ENCODE results near the gene SYNE1.
"Not testable (repeated sequence)": the region's sequence is repeated elsewhere in the genome, so short reads cannot be mapped to it uniquely, and the experiment has no call there.

Gene SYNE1

DNA sequence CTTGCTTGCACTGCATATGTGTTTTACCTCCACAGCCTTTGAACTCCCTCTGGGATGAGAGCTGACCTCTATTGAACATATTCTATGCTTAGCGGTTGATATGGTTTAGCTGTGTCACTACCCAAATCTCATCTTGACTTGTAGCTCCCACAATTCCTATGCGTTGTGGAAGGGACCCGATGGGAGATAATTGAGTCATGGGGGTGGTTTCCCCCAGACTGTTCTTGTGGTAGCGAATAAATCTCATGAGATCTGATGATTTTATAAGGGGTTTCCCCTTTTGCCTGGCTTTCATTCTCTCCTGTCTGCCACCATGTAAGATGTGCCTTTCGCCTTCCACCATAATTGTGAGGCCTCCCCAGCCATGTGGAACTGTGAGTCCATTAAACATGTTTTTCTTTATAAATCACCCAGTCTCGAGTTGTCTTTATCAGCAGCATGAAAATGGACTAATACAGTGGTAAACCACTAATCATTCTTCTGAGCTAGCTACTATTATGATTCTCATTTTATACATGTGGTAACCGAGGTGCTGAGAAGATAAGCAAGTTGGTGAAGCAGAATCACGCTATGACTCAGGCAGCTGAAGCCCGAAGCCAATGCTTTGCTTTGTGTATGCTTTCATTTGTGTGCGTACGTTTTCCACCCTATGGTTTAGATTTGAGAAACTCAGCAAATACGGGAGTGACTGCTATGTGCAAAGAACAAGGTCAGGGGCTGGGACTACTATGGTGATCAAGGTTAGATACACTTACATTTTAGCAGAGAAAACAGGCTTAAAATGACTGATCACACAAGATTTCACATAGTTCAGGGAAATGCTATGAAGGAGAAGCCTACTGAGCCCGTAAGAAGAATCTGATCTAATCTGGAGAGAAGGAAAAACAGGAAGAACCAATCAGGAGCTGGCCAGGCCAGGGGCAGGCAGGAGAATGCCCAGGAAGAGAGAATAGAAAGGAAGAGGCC, 466.2 kb downstream of the SYNE1 start:
- FAIRE-seq: peak; percentile 80

DNA sequence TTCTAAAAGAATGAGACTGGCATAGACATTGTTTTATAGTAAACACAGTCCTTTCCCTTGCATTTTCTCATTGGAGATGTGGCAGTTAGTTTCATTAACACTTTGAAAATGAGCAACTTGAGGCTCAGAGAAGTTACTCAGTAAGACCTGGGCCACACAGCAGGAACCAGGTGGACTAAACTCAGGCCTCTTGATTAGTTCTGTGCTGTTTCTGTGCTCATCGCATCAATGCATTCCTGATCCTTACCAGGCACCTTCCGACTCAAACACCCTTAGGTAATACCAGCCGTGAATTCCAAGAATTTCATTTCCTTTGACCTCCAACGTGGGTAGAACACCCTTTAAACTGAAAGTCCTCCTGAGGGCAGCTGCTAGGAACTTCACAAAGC, 466.9 kb downstream of the SYNE1 start:
- no peak for FAIRE-seq

DNA sequence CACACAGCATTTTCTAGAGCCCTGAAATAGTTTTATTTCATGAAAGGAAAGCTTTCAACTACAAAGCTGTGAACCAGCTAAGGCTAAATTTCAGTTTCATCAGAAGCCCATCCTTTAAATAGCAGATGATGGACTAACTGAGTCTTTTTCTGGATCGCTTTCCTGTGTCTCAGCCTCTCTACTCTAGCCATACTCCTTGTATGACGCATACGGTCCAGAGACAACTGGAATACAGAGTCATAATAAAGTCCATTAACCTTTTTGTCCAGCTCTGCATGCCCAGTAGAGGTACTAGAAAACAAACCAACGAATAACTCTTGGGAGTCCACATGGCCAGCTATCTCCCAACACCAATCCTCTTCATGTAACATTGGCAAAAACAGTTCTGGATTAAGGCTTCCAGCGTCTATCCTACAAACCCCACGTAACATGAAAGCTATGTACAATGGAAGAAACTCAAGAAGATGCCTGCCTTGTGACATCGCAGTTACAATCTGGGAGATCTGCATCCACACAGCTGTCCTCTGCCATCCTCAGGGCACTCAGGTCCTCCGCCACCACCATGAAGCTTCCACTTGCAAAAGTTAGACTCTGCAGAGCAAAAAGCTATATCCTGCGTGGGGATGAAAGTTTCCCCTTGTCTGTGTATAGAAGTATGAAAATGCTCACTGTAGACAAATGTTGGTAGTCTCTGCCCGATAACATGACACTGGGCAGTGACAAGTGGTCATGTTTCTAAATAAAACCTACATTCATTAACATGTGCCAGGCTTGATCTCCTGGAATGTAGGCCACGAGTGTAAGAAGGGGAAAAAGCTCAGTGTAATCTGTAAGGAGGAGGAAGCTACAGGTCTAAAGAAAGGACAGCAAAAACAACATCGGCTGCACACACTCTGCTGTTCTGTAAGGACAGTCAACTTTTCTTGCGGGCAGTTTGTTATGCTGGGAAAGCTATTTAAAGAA, 469.2 kb downstream of the SYNE1 start:
- FAIRE-seq: no peak

DNA sequence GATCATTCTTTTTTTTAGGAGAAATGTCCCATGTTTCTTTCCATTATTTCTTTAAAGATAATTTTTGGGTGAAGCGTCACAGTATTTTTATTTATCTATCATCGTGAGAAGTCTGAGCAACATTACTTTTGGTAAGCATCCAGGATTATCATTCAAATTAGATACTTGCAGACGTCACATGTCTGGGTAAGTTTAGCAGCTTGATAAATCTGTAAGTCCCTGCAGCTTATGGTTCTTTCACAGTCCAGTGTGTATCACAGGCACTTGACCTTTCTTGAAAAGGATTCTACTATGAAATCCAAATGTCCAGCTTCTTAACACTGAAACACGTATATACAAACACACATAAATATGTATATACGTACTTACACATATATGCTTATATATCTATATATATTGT, 470.3 kb downstream of the SYNE1 start:
- no peak for FAIRE-seq

DNA sequence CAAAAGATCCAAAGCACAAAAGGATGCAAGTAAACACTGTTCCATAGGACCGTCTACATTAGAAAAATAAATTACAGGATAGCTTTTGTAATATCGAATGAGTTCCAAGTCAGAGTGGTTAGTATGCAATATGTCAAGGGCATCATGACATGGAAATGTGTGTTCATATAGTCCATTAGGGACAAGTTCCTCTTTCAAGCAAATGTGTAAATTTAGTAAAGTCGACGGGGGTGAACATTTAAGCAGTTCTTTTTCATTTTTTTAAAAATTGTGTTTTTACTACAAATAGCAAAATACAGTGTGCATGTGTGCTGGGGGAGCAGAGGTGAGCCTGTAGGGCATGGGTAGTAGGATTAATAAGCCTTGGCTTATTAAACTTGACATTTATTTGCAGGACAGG, 470.7 kb downstream of the SYNE1 start:
- no peak for FAIRE-seq

DNA sequence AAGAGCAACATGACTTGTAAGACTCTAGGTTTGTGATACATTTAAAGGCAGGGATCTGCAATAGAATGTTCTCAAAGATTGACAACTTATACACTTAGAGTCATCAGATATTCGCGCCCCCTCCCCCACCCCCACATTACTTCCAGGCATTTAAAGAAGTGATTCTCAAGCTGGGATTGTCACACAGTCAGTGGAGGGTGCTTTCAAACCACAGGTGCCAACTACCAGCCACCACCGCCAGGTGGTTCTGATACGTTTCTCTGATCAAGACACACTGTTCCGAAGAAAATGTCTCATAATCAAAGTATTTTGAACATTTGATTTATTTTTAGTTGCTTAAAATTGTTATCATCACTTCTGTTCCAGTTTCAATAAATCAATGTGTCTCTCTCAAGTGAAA, 472.2 kb downstream of the SYNE1 start:
- FAIRE-seq: no peak

DNA sequence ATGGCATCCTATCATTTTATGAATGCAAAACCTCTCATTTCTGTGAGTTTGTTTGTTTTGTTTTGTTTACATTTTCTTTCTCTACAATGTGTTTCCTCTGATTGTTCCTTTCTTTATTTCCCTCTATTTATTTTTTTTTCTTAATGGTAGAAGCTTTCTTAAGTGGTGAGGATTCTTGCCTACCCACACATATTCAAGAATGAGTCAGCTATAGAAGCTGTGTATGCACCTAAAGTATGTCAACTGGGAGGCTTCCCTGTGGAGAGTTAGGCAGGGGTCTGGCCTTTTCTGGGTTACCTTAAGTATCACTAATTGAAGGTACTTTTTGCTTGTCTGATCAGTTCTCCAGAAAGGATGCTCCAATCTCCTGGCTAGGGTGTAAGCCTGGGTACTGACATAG, 475.7 kb downstream of the SYNE1 start:
- FAIRE-seq: no peak

DNA sequence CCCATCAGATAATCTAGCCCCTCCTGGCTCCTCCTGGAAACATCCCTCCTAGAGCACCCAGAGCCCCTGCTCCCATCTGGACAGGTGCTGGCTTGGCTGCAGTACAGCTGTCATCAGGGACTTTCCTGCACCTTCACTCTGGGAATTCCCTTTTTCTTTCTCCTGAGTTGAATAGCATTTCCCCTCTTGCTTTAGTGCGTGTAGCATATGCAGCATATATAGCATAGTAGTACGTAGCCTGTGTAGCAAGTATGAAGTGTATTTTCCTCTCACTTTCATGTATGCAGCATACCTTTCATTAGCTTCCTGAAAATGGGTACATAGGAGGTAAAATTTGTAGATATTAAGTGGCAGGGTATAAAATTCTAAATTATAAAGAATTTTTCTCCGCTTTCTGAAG, 476.8 kb downstream of the SYNE1 start:
- FAIRE-seq: no peak

DNA sequence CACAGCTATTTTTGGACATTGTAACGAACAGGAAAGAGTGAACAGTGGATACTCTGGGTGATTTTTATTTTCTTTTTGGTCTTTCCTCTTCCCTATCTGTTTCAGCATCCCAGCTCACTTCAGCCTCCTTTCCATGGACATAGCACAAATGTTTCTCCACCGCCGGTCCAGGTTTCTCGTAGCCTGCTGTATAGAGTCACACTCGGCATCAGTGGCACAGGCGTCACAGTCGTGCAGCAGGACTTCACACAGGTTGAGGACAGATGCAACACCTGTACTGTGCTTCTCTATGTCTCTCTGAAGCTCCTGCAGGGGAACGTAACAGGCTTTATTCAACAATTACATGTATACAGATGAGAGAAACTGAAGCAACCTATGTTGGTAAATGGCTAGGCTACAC, 481.4 kb downstream of the SYNE1 start:
- FAIRE-seq: no peak

DNA sequence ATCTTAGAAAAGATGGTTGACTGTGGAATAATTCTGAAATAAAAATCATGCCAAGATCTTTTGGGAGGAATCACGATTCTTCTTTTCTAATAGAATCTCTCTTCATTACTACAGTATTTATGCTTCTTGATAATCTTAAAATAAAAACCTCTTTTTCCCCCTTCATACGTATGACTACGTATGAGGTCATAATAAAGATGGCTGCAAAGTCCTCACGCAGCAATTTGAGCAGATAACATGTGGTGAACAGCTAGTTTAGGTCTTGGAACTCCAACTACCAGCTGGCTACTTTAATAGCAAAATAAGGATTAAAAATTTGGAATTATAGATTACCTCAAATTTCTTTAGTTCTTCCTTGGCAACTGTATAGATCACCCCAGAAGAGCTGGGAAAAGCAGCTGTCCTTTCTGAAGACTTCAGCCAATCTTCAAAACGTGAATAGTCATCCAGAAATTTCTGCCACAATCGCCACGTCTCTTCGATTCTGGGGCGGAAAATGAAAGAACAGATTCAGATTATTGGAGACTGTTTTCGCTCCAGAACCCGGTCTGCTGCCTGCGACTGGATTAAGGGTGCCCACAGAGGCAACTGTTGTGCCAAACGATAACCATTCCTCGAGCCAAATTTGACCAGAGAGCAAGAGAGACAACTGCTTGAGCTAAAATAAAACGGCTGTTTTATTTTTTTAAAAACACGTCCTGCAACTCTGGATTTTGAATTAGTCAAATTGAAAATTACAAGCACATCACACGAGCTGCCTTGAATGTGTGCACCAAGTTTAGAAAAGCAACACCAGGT, 482.4 kb downstream of the SYNE1 start:
- FAIRE-seq: no peak

DNA sequence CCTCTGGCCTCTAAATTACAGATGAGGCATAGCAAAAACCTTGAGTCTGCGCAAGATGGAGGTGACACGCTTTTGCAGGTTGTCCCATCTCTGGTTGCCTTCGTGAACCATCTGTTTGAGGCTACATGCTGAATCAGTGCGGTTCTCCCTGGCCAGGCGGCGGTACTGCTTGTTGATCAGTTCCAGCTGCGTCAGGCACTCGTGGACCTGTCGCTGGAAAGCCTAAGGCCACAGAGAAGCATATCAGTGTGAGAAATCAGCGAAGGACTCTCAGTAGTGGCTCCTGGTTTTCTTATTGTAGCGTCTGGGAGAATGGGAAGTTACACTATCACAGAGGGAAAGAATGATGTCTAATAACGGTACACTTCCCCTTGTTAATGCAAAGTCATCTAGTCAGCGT, 485.2 kb downstream of the SYNE1 start:
- FAIRE-seq: no peak

DNA sequence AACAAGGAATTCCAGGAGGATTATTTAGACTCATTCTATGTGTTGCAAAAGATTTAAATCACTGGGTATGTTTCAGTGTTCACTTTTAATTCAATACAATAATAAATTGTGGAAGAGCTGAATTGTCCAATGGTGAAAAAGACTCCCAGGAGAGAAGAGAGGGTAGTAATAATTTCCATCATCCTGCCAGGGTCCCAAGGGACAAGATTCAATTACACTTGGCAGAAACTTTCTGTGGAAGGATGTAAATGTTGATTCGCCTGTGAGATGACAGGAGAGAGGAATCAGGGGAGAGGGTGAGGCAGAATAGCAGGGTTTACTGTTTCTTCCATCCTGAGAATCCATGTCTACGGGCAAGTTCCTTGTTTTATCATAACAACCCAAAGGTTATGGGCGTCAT, 487.0 kb downstream of the SYNE1 start:
- no peak for FAIRE-seq

DNA sequence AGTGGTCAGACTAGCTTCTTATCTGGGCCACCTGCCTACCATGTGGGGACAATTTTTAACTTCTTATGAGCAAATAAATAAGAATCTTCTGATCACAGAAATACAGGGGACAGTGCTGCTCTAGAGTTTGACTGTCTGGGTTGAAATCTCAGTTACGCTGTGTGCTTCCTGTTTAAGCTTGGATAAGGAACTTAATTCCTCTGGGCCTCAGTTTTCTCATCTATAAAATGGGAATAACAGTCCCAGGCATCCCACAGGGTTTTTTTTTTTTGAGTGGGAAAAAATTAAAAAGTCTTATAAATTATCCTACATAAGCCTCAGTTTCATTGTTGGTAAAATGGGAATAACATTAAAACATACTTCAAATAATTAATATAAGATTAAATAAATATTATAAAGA, 488.8 kb downstream of the SYNE1 start:
- no peak for FAIRE-seq

DNA sequence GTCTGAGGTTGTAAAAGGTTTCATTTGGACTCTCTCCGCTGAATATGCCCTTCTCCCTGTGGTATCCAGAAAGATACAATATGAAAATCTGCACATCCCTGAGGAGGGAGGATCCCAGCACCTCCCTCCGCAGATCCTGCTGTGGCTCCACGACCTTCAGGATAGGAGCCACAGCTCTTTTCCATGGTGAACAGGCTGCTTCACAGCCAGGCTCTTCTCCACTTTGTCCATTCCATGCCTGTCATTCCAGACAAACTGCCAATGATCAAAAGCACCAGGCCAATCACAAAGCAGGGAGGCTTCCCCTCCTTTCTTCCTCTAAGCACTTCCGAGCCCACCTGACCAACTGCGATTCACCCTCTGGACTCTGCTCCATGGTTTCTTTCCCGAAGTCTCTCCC, 489.9 kb downstream of the SYNE1 start:
- no peak for FAIRE-seq

DNA sequence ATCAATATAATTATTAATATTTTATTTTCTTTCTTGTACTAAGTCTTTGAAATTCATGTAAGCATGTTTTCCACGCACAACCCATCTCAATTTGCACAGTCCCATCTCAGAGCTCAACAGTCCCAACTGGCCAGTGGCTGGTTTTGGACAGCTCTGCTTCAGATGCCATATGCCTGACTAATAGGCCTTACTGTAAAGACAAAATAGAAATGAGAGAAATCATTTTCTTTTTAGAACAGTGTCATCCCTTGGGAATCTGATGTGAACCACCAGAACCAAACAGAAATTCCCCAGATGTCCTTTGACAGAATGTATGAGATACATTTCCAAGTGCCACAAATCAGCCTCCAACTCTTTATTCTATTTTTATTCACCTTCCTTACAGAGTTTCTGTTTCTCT, 490.8 kb downstream of the SYNE1 start:
- FAIRE-seq: no peak

DNA sequence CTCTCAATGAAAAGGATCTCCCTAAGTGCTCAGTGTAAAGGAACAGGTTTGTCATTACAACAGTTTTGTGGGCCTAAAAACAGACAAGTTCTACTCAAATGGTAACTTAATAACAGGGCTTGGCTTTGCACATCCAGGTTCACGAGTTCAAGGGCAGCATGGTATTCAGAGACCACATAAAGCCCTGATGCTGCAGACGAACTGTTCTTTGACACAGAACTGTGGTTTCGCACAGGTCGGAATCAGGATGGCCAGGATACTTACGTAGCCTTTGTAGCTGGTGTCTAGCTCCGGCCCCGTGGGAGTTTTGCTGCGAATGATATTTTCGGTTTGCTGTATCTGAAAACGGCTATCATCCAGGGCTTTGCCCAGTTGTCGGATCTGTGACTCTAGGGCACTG, 493.8 kb downstream of the SYNE1 start:
- FAIRE-seq: no peak

DNA sequence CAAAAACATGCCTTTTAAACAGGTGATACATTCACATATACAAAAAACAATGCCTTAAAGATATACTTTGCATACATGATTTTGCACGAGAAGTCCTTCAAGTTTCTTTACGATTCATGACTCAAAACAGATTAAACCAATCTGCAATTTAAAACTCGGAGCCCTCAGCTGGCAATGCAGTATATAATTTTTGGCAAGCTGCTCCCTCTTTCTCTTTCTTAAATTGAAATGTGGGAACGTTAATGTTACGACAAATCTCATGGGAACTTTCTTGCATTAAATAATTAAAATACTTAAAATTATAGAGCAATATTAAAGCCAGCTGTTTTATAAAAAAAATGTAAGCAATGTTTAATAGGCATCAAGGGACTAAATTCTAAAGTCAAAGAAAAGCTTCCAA, 495.1 kb downstream of the SYNE1 start:
- FAIRE-seq: no peak

DNA sequence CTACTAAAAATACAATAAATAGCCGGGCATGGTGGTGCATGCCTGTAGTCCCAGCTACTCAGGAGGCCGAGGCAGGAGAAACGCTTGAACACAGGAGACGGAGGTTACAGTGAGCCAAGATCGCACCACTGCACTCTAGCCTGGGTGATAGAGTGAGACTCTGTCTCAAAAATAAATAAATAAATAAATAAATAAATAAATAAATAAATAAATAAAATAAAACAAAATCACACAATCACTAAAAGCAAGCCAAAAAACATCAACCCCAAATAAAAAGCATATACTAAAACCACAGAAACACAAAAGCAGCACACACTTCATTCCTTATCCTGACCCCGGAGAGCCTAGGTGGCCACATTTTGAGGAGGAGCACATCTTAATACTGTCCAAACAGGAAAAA, 498.8 kb downstream of the SYNE1 start:
- FAIRE-seq: not testable (repeated sequence)

DNA sequence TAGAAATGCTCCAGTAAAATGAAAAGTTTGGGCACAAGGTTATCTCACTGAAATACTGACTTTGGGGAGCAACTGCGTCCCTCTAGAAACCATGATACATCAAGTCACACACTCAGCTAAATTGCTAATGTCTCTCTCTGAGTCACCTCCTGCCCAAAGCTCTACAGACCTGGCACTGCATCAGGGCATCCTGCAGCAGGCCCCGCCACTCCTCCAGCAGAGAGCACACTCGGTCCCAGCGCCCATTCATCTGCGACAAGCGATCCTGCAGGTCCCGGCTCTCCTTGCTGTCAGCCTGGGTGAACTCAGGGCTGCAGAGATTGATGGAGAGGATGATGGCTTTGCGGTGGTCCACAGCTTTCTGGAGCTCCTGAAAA, 500.7 kb downstream of the SYNE1 start:
- no peak for FAIRE-seq

DNA sequence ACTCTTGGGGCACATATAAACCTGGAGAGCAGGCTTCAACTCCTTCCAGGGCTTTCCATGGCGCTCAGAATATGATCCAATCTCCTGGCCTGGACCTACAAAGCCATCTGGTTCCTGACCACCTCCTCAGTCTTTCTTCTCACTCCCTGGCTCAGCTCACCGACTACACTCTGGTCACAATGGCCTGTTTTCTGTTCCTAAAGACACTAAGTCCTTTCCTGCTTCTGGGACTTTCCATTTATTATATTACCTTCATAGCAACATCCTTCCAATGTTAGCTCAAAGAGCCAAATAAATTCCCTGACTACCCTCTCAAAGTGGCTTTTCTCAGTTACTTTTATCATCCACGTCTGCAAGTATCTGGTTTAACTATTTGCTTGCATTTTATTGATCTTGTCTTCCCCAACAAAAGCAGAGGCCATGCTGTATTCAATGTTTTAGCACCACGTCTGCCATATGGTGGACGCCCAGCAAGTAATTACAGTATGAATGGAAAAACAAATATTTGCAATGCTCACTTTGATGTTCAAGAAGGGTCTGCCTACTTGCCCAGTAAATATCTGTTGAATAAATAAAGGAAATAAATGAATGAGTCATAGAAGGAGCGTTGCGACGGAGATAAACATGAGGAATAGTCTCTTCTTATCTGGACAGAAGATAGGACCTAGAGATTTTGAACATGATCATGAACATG, 501.3 kb downstream of the SYNE1 start:
- FAIRE-seq: peak; percentile 89

DNA sequence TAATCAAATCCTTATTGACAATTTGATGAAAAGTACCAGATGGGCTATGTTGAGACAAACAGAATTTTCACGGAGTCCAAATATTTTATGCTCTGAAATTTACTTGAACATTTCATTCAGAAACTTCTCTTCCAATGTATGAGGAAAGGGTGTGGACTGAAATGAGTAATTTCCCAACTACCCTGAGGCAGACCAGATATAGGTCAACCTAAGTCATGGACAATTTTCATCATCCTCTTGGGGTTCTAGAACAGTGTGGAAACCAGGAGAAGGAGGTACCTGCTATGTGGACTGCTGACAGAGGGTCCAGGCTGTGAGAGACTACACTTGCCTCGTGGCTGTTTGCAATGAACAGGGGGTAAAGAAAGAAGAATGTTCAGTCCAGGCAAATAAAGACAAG, 506.7 kb downstream of the SYNE1 start:
- FAIRE-seq: no peak

DNA sequence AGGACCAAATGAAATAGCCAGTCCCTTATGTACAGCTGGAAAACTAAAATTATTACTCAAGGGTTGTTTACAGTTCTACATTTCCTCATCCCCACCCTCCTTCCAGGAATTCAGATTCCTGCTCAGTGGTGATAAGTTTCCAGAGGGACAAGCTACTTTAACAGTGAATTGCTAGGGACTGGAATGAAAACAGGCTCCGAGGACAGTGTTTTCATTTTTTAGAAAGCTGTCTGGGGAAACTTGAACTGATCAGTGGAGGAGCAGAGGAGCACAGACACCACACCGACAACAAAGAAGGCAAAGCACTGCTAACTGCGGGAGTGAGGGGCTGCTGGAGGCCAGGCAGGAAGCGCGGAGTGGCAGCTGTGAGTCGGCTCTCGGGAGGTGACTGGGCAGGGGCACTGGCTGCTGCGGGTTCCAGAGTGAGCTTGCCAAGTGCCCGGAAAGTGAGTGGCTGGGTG, 507.4 kb downstream of the SYNE1 start:
- FAIRE-seq: no peak
